Uterus (tissue), 2 donors: ENCODE data around the gene UBE3A.

ENCODE experiments used
- CTCF ChIP-seq, 4 experiments: fragments of 200-600 bp in 2 of 4; fragments of 450-650 bp in 2 of 4; sonication (generic) in 2 of 4; IDR thresholded peaks; one replicate each; pipeline ENCODE4 v1.5.1; 2016 to 2019; ENCODE audit warnings: antibody characterized with exemption in 4 of 4, mild to moderate bottlenecking in 2 of 4, moderate library complexity in 1 of 4
- POLR2A ChIP-seq, 2 donors: fragments of 450-650 bp; IDR thresholded peaks; one replicate each; pipeline ENCODE4 v1.6.1; 2016; ENCODE audit warnings: antibody characterized with exemption in 2 of 2, mild to moderate bottlenecking in 1 of 2, moderate library complexity in 1 of 2

- TF ChIP-seq POLR2A (IDR thresholded peaks at IDR 0.05), result no peak
- TF ChIP-seq CTCF (IDR thresholded peaks at IDR 0.05), result no peak
These were observed 15.9 kb upstream of the UBE3A start for GRCh38 chr15:25454771-25455170.
